CD4-positive, alpha-beta T cell treated with Interferon alpha-2 for 1 hour (primary cell): ENCODE measurements around the gene F2RL2.
A peak's percentile ranks its signal among the peaks of the same experiment; 100 is the strongest.
"Not testable (repeated sequence)": the region's sequence is repeated elsewhere in the genome, so short reads cannot be mapped to it uniquely, and the experiment has no call there.

Experiments used
- DNase-seq, 2 donors: peaks; one replicate each; pipeline ENCODE4 v3.0.0-alpha.2; 2020 to 2022

F2RL2 gene

DNA sequence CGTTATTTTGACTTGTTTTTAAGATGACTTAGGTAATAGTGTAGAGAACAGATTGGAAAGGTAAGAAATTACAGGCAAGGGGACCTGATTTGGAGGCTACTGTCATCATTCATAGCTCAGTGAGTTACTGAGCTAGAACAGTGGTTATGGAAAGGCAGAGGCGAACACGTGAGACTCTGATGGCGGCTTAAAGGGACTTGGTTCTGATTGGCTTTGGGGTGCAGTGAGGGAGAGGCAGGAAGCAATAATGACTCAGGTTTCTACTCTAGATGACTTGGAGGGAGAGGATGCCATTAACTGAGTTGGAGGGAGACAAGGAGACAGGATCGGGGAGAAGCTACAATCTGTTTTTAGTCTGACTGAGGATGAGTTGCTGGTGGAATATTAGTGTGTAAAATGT is 3.0 kb downstream of the F2RL2 start:
- no peak for DNase-seq

DNA sequence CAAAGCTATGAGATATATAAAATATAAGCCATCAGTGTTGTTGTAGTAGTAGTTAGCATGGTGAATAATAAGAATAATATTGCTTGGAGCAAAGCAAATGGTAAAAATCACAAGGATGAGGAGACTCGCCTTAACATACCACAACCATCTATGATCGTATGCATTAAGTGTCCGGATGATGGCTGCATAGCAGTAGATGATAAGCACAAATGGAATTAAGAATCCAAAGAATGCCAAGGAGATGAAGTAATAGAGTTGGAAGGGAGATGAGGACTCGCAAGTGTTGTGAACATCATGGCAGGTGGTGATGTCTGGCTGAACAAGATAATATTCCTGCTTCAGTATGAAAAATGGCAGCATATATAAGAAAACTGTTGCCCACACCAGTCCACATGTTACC is 5.5 kb downstream of the F2RL2 start:
- DNase-seq: no peak

DNA sequence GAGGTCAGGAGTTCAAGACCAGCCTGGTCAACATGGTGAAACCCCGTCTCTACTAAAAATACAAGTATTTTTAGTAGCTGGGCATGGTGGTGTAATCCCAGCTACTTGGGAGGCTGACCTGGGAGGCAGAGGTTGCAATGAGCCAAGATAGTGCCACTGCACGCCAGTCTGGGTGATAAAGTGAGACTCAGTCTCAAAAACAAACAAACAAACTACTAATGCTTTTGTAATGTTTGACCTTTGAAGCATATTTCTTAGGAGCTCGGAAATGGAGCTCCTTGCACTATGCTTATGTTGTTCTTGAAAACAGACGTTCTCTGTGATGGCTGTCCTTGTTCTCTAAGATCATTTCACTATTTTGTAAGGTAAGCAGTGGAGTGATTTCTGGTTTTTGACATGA is 6.0 kb downstream of the F2RL2 start:
- no peak for DNase-seq

DNA sequence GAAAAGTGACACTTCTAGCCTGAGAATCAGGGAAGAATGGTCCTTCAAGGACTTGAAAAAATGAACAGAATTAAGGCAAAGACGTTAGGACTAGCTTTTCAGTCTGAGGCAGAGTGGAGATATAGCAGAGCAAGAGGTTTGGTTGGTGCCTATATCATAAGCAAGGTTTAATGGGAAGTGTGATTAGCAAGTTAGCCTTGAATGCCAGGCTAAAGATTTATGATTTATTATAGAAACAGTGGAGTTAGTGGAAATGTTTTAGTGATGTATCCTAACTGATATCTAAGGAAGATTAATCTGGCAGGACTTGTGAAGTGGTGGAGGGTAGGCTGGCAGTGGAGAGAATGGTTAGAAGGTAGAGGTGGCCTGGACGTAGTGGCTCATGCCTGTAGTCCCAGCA is 7.0 kb downstream of the F2RL2 start:
- no peak for DNase-seq

DNA sequence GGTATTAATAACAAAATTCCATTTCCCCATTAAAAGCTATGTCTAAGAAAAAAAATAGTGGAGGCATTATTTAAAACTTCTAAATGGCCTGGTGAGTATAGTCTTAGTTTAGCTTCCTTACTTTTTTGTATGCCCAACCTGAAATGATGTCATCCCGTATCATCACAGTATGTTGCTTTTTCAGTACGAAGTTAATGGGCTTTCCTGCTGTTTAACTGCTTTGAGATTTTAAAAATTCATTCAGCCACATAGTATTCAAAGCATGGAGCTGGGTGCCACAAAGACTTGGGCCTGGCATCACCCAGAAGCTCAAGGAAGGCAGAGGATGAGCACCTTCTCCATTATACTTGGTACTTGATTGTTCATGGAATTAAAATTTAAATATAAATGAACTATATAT is 7.4 kb downstream of the F2RL2 start:
- DNase-seq: no peak

DNA sequence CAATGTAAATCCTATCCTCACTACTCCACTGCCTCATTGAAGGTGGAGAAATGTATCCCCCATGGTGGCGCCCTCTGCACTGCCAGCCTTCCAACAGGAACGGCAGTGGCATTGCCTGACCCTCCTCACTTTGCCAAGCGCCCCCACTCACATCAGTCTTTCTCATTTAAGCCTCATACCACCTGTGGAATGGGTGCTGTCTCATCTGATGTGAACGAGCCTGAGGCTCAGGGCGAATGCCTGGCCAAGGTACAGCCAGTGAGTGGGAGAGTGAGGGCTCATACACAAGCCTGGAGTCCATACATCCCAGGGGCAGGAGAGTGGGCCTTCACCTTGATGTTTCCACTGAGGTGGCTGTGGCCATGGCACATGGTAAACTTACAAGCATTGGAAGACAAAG is 10.3 kb downstream of the F2RL2 start:
- DNase-seq: no peak

DNA sequence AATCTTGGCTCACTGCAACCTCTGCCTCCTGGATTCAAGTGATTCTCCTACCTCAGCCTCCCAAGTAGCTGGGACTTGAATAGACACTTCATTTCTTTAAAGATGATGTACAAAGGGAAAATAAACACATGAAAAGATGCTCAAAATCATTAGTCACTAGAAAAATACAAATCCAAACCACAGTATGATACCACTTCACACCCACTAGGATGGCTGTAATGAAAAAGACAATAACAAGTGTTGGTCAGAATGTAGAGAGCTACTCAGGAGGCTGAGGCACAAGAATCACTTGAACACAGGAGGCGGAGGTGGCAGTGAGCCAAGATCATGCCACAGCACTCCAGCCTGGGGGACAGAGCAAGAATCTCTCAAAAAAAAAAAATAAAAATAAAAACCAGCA is 13.0 kb downstream of the F2RL2 start:
- no peak for DNase-seq

DNA sequence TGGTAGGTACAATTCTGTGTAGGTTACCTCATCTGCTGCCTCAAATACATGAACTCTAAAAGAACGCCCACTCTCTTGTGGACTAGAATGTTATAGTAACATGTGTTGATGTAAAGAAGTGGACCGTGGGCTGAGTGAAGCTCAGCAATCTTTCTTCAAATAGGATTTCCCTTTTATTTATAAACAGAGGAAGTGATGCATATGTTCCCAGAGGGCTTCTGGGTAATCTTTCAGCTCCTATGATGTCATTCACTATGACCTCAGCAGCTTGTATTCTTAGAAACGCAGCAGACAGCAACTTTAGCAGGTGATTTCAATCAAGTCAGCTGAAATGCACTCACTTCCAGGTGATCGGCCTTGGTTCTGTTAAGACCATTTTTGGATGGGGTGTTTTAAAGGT is 14.4 kb downstream of the F2RL2 start:
- DNase-seq: peak; percentile 26 to 43

DNA sequence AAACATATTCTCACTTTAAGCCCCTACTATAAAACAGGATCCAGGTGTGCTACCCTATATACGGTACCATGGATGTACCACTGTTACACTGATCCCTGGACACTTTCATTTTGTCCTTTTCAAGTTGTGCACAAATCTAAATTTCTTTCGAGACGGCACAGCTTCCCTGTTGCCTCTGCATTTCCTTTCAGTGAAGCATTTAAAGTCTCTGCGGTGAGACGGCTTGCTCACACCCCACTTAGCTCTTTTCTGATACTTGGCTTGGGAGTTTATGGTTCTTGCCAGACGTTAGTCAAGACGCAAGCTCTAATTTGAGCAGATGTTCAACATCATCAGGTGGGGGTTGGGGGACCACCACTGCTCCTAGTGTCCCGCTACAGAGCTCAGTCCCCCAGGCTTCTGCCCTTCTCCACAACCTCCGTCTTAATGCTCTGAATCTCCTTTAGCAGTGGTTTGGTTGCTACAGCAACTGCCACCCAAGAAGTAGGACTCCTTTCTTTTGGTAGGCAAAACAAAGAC is 15.8 kb downstream of the F2RL2 start:
- DNase-seq: no peak

DNA sequence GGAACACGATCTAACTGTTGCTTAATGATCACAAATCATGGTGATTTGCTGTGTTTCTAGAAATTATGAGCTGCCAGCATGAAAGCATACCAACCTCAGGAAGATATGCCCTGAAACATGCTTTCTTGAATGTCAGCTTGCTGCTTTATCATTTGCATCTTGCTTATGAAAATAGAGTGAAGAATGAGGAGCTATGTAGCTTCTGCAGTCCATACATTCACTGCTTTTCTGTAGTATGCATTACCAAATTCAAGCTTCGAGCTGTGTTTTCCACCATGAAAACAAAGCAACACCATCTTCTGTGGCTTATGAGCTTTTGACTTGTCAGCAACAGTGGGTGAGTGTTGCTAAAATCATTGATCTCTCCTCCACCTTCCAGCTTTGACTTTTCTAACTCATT is 16.5 kb downstream of the F2RL2 start:
- DNase-seq: no peak

DNA sequence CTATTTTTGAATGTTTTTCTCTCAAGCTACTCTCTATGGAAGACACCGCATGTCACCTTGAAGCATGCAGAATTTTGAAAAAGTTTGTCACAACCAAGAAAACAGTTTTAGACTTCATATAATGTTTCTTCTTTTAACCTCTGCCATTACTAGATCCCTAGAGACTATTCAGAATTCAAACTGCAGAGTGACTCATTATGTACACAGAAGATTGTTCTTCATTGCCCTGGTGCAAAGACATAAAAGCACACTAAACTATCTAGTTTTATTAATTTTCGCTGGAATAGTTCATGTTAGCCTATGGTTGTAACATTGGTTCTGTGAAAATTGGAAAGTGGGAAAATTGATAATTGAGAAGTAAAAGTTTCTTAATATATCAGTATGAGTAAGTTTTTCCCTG is 18.4 kb downstream of the F2RL2 start:
- DNase-seq: no peak

DNA sequence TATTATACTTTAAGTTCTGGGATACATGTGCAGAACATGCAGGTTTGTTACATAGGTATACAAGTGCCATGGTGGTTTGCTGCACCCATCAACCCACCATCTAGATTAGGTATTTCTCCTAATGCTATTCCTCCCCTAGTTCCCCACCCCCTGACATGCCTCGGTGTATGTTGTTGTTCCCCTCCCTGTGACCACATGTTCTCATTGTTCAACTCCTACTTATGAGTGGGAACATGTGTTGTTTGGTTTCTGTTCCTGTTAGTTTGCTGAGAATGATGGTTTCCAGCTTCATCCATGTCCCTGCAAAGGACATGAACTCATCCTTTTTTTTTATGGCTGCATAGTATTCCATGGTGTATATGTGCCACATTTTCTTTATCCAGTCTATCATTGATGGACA is 19.2 kb downstream of the F2RL2 start:
- DNase-seq: not testable (repeated sequence)

DNA sequence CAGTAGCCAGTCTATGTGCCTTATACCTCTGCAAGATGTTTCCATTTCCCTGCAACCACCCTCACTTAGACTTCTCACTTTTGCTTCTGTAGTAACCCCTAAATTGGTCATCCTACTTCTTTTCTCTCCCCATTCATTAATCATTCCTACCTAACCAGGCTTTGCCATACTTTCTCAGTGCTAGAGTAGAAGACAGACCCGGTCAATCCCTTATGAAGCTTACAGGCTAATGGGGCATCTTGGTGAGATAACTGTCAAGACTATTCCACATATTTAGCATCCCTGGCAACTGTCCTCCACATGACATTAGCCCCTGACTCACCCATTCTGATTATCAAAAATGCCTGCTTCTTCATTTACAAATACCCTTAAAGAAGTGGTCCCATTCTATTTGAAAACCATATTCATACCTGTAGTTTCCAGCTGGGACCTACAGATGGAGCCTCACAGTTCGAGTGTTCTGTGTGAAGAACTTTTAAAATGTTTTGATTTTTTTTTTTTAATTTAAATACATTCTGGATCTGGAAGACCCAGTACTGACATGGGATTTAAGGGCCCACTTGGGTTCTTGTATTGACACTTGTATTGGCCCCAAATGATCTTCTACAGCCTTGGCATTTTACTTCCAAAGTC is 21.0 kb downstream of the F2RL2 start:
- DNase-seq: no peak

DNA sequence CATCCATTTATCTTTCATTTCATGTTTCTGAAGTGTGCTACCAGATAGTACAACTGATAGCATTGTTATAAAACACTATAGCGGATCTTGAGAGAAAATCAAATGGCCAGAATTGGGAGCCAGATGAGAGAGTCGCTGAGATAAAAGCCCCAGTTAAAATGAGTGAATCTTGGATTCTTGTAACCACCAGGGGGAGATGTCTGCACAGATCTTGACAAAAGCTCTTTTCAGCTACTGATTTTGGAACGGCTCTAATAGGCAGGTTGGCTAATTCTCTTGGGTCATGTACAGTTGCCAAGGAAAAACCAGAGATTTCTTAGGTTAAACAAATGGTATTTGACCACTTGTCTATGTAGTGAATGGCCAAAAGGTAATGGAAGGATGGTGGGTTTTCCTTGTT is 21.7 kb downstream of the F2RL2 start:
- peak; percentile 18 to 67 for DNase-seq

DNA sequence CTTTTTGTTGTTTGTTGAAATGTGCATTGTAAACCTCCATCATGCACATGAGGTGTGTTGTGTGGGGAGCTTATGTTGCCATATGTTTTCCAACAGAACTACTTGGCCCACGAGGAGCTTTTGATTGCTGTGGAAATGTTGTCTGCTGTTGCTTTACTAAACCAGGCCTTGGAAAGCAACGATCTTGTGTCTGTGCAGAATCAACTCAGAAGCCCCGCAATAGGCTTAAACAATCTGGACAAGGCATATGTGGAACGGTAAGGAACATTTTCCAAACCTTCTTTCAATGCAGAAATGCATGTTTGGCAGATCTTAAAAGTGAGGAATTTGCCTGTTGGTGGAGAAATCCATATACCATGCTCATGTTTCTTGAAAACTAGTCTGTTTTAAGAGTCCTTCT is 22.5 kb downstream of the F2RL2 start:
- DNase-seq: no peak

DNA sequence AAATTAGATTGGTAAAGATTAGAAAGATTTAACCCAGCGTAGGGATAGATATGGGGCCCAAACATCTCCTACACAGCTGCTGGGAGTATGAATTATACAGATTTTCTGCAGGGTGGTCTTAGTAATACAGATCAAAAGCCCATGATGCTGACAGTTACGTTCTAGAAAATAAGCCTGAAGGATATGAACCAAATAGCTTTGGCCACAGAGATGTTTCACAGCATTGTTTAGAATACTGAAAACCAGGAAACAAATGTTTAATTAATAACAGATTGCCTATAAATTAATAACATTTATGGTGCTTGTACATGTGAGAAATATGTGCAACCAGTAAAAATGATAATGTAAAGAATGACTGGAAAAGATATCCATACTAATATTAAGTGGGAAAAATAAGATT is 24.7 kb downstream of the F2RL2 start:
- DNase-seq: no peak

DNA sequence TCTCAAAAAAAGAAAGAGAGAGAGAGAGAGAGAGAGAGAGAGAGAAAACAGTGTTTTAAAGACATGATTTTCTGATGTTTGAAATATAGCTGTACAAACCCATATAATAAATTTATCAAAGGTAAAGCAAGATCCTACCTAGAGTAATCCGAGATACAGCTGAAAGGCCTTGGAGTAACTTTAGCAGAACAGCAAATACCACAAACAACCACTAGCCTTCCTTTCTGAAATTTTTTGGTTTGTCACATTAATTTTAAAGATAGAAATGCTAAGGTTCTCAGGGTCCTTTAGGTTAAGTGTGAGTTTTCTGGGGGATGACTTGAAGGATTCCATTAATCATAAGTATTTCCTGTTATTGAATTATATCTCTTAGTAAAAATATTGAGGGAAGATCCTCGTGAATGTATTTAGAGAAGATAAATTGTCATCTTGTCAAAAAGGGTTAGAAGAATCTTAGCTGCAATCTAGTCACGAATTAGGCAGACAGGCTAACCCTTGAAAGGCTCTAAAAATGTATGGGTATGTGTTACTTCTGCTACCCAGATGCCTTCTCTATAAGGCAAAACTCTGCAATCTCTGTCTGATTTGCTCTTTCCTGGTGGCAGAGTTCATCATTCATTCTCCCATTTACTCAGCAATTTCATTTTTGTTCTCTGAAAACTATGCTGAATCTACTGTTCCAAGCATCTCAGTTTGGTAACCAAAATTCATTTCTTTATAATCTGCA is 27.3 kb downstream of the F2RL2 start:
- no peak for DNase-seq

DNA sequence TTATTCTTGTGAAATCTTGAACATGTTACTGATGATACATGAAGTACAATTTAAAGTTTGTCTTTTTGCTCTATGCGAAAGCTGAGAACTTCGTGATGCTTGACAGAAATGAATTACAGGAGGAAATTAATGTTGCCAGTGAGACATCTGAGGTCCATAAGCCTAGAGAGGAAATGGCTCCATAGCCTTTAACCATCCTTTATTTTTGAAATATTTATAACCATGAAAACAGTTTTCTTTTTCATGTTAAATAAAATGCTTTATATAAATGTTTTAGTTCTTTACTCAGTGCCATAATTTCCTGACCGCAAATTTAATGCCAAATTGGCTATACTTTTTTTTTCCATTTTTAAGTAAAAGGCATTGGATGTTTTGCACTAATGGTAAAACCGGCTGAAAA is 29.1 kb downstream of the F2RL2 start:
- DNase-seq: no peak

DNA sequence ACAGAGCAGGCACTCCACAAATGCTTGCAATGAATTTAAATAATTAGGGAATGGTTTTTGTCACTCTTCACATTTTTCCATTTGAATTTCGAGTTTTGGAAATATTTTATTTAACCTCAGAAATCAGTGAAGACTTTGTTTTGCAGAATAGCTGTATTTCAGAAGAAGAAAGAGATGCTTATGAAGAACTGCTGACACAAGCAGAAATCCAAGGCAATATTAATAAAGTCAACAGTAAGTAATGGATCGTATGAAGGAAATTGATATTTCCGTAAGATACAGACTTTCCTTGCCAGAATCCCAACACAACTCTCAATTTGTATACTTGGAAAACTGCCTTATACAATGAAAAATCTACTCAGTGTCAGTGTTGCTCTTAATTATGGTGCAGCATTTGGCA is 30.5 kb downstream of the F2RL2 start:
- no peak for DNase-seq

DNA sequence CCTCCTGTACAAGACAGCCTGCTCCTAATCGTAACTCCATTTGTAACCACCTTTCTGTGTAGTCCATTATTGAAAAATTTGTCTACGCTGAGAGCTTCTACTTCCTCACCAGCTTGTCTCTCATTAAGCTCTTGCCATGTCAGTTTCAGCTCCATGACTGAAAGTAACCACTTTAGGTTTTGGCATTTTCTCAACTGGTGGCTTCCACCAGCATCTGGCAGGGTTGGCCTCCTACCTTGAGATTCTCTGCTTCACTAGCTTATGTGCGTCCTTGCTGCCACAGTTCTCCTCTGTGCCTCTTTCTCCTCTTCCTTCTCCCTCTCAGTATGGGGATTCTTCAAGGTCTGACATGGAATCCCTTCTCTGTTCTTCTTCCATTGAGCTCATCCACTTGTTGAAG is 31.8 kb downstream of the F2RL2 start:
- DNase-seq: no peak

DNA sequence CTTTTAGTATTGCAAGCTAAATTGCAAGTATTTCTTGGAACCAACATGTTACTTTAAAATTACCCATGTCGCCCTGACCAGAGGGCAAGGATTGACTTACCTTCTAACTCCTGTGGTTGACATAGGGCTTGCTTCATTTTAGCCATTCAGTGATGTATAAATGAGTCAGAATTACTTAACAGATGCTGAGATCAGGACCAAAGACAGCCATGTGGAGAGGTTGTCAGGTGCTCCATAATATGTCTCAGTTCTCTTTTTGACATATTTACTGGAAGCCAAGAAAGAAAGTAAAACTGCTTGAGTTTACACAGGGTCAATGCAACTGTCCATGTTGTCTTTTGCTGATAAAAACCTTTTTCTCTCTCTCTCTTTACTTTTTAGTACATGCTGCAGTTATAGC is 33.2 kb downstream of the F2RL2 start:
- no peak for DNase-seq

DNA sequence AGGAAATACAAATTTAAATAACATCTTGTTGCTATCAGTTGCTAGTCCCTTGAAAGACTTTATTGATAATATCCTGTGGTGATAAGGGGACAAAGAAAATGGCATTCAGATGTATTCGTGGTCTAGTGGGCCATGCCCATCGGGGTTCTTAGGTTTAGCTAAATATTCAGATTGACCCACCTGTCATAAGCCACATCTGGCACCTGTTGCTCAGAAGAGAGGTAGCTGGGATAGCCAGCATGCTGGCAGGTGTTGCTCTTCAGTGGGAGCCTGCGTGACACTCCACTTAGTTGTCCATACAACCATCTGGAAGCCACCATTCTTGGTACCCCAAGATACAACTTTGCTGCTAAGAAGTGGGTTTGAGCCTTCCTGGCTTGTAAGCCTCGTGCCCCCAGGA is 36.7 kb downstream of the F2RL2 start:
- DNase-seq: no peak

DNA sequence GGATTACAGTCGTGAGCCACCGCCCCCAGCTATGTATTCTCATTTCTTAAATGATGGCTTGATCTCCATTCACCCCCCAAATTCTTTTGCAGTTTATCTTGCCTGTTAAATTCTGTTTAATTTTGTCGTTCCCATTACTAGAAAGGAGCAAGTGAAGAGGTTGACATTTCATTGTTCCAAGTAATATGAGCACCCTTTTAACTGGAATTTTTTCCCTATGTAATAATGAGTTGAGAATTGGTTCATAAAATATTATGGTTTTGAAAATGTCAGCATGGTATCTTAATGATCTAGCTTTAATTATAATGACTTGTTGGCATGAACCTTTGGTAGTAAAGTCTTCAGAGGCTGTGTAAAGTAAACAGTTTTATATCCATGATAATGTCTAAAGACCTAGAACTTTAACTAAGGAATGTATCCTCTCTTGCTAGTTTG is 37.4 kb downstream of the F2RL2 start:
- no peak for DNase-seq

DNA sequence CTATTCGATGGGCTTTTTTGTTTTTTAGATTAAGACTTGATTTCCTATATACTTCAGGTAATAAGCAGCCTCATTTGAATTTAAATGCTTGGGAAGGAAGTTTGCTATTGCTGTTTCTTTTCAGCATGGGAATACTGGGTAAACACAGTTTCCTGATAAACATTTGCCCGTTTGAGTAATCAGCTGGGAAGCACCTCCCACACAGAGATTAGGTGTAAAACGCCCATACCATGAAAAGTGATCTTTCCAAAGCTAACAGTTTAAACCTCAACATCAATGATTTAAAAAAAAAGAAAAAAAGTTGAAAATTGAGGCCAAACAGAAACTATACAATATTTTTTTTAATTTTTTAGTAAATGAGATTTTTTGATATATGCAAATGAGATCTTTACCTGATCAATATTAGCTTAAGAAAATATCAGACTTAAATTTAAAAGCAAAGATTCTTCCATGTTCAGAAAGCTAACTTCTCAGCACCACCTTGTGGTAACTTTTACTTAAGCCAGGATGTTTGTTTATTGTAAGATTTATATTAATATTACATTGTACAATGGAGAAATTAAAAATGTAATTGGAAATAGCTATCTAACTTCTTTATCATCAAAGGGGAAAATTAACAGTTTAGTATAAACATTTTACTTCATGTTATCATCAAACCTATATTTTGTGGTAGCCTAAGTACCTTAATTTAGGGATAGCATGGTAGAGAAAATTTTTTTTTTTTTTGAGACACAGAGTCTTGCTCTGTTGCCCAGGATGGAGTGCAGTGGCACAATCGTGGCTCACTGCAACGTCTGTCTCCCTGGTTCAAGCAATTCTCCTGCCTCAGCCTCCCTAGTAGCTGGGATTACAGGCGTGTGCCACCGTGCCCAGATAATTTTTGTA is 39.8 kb downstream of the F2RL2 start:
- peak in 1 of 2 donors; percentile 46 for DNase-seq
